Epithelial cell of esophagus (primary cell): Measurements from ENCODE around the gene LSMEM2.
A peak's percentile ranks its signal among the peaks of the same experiment; 100 is the strongest.

Experiments
- DNase-seq: peaks from one replicate; pipeline ENCODE4 v3.0.0; 2010; ENCODE audit warnings: low read depth
- H3K4me3 ChIP-seq: 2 replicates; pipeline ENCODE4 v1.5.1; 2011; ENCODE audit warnings: mild to moderate bottlenecking, low read length, control low read depth
- TF ChIP-seq, protein P1 (sequence below): IDR thresholded peaks from 2 replicates; pipeline ENCODE4 v1.5.1; 2011; ENCODE audit warnings: low read depth, mild to moderate bottlenecking, low read length, control low read depth, inconsistent platforms; ENCODE audit not compliant: insufficient read depth; ENCODE audit errors: missing control alignments

LSMEM2 gene

DNA sequence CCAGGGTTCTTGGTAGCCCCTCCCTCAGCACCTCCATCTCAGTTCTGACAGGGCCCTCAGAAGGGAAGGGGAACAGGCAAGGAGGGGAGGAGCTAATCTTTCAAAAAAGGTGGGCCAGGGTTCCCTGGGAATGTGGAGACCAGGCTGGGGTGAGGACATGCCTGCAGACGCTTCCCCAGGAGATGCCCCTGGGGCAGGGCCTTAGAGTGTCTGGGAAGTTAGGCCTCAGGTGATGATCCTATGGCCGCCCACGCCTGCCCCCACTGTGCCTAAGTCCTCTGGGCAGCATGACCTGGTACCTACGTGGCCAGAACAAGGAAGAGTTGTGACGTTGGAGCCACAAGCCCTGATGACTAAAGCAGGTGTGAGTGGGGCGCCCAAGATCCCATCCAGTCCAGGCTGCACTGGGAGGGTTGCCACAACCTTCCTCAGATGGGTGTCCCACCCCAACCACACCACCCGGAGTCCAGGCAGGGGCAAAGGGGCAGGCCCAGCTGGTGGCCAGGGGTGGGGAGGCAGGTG, 13.9 kb upstream of the LSMEM2 start:
- H3K4me3 ChIP-seq = no peak overlapping the region
- DNase-seq = peak; percentile 70
- TF ChIP-seq, protein P1, sequence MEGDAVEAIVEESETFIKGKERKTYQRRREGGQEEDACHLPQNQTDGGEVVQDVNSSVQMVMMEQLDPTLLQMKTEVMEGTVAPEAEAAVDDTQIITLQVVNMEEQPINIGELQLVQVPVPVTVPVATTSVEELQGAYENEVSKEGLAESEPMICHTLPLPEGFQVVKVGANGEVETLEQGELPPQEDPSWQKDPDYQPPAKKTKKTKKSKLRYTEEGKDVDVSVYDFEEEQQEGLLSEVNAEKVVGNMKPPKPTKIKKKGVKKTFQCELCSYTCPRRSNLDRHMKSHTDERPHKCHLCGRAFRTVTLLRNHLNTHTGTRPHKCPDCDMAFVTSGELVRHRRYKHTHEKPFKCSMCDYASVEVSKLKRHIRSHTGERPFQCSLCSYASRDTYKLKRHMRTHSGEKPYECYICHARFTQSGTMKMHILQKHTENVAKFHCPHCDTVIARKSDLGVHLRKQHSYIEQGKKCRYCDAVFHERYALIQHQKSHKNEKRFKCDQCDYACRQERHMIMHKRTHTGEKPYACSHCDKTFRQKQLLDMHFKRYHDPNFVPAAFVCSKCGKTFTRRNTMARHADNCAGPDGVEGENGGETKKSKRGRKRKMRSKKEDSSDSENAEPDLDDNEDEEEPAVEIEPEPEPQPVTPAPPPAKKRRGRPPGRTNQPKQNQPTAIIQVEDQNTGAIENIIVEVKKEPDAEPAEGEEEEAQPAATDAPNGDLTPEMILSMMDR = no peak

DNA sequence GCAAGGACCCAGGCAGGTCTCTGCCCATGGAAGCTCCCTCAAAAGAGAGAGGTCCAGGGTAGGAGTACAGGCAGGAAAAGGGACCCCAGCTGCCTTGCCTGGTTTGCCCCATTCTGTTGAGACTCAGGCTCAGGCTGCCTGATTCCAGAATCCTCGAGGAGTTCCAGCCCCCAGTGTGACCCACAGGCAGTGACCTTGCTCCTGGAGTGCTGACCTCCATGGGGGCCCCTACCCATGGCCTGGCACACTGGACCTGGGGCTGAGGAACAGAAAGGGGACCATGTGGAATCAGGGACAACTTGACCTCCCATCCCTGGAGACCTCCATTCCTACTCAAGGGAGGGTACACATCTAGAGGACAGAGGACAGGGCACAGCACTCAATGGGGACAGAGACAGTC, 13.3 kb upstream of the LSMEM2 start:
- TF ChIP-seq, protein P1 = no peak
- no peak overlapping the region for H3K4me3 ChIP-seq
- DNase-seq = no peak

DNA sequence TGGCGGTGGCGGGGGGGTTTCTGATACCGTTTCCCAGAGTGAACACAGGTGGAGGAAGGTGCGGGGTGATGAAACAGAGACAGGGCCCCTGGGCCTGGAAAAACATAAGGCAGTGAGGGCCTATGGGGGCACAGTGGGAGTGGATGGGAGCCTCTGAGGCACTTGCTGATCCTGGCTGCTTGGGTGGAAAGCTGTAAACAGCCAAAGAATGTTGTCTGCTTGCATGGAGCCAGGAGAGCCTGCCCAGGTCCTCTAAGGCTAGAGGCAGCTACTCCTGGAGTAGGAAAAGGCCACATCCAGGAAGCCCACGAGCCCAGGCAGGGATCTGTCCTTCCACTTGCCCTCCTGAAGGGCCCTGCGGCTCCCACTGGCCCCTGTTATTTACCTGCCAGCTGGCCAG, 12.9 kb upstream of the LSMEM2 start:
- no peak for DNase-seq
- TF ChIP-seq, protein P1 = no peak

GRCh38 chr3:50266836-50267235, 12.1 kb upstream of the LSMEM2 start:
- TF ChIP-seq, protein P1 = no peak
- peak overlapping the region; percentile 45 for H3K4me3 ChIP-seq
- no peak for DNase-seq

More for the DNA sequence above, 12.9 kb upstream of the LSMEM2 start:
- no peak overlapping the region for H3K4me3 ChIP-seq

DNA sequence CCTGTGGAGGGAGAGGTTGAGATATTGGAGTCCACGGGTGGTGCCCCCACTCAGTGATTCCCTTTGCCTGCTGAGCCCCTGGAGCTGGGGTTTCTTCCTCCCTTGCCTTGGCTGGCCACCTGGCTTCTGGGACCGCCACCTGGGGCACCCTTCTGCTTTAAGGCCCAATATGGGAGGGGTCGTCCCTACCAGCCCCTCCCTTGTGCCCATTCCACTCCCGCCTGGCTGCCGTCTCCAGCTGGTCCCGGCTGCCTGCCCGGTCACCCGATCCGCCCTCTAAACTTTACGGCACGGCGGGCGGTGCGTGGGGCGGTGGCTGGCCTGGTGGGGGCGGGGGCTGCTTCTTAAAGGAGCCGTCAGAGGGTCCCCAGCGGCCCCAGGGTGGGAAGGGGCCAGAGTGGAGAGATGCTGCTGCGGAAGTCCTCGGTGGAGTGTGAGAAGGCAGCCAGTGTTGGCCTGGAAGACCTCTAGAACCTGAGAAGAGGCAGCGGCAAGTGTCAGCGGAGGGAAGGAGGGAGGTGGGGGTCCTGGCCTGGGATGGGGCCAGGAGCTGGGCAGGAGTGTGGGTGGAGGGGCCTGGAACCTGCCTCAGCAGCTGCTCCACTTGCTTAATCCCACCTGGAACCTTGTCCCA, 11.5 kb upstream of the LSMEM2 start:
- peak overlapping the region; percentile 45 for H3K4me3 ChIP-seq
- no peak for DNase-seq
- TF ChIP-seq, protein P1 = no peak

DNA sequence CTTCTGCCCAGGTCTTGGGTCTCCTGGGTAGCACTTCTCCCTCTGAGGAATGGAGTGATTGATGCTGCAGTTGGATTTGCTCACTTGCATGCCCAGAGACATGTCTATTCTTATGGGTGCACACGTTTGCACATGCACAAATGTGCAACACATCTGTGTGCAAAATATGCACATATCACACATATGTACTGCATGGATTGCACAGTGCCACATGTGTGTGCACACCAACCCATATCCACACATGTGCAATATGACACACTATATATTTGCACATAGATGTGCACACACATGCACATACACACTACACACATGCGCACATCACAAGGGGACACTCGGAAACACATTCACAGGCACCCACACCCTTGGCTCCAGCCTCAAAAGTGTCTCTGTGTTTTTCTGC, 10.6 kb upstream of the LSMEM2 start:
- H3K4me3 ChIP-seq = no peak overlapping the region
- TF ChIP-seq, protein P1 = no peak

More for the DNA sequence above, 10.6 kb upstream of the LSMEM2 start:
- no peak for DNase-seq
